ENCODE measurements around the gene KIF7.

The KIF7 gene

DNA sequence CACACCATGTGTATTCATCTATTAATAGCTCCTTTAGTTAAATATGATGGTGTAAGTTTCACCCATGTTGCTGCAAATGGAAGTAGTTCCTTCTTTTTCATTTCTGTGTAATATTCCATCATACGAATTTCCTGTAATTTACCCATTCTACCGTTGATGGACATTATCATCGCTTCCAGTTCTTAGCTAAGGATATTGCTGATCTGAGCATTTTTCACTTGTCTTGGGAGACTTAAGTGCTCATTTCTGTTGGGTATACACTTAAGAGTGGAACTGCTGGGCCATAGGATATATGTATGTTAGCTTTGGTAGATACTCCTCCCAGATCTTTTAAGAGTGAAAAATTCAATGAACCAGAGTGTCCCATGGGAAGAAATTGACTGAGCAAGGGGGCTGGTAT is 12.9 kb upstream of the KIF7 start:
- no peak for DNase-seq

DNA sequence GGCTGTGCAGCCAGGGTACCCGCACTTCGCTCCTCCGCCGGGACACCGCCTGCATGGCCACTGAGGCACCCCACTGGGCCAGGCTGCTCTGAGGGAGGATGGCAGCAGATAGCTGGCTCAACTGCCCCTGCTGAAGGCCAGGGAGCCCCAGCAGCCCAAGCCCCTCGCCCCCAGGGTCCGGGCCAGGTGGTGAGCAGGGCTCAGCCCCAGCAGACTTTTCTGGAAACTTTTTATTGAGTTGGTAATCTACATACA is 12.4 kb upstream of the KIF7 start:
- no peak for DNase-seq

DNA sequence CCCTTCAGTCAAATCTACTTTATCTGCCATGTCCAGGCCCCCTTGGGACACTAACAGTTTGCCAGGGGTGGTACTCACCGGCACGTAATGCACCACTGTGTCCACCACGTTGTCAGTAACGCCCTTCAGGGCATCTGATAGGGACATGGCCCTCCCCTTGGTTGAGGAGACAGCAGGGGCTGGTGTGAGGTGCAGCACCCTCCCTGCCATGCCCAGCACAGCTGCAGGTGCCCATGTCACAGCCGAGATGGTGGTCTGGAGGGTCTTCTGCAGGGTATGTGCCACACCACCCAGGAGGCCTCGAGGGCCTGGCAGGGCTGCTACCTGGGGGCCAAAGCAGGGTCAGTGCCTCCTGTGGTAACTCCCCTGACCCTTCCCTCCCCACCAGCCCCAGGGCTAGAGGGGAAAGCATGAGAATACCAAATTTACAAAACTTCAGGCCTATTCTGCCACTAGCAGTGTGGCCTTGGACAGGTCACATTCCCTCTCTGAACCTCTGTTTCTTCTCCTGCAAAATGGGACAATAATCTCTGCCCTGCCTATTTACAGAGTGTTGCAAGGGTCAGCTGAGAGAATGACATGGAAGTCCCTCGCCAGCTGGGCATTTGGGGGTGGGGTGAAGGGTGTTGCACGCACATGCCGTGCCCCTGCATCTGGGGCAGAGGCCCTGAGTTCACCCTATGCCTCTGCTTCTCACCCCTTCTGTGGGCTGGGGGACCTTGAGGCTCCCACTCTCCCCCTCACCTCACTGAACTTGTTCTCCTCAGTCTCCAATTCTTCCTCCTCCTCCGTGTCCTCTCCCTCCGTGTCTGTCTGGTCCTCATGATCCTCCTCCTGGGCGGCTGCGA is 11.8 kb upstream of the KIF7 start:
- DNase-seq, result no peak

DNA sequence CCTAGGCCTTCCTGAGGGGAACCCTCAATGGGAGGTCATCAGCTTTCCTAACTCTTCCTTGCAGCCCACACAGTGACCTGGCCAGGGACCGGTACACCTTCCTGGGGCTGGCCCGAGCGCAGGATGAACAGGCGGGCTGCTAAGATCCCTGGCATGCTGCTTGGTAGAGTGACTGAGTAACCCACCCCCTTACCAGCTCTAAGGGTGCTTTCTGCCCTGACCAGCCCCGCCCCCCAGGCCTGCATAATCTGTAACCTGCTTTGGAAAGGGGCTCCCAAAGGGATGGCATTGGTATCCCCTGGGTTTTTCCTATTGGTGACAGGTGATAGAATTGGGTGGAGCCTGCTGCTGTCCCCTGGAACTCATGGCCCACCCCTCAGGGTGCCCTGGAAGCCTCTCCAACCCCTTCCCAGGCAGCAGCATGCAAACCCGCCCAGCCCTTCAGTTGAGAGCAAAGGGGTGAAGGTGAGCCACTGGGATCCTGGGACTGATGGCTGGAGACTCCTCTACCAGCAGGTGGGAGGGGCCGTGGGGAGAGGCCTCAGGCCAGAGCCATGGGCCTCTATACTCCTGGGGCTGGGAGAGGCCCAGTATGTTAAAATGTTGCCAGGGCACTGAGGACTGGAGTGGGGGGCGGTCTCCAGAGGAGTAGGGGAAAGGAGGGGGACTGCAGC is 11.1 kb upstream of the KIF7 start:
- no peak for DNase-seq

DNA sequence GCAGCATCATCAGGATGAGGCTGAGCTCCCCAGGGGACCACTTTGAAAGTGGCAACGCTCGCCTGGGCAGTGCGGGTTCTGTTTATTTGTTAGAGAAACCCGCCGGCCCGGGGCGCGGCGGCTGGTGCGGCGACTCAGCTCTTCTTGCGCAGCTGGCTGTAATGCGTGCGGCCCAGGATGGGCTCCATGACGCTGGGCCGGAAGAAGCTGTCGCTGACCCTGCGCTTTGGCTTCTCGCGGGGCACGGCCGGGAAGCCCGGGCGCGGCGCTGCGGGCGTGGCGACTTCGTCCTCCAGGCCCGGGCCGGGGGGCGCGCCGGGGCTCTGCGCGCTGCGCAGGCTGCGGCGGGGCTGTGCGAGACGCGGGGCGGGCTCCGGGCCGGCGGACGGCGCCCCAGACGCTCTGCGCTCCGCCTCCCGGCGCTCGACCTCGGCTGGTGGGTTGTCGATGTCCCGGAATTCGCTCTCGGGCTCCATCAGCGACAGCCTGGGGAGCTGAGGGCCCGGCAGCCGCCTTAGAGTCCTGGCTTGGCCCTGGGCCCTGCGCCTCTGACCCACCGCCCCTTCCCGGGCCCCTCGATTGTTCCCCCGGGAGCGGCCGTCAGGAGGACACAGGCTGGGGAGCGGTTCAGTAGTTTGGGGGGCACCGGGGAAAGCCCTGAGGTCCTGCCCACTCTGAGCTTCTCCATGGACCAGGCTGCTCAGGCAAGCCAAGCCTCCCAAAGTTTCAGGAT is 10.3 kb upstream of the KIF7 start:
- no peak for DNase-seq

DNA sequence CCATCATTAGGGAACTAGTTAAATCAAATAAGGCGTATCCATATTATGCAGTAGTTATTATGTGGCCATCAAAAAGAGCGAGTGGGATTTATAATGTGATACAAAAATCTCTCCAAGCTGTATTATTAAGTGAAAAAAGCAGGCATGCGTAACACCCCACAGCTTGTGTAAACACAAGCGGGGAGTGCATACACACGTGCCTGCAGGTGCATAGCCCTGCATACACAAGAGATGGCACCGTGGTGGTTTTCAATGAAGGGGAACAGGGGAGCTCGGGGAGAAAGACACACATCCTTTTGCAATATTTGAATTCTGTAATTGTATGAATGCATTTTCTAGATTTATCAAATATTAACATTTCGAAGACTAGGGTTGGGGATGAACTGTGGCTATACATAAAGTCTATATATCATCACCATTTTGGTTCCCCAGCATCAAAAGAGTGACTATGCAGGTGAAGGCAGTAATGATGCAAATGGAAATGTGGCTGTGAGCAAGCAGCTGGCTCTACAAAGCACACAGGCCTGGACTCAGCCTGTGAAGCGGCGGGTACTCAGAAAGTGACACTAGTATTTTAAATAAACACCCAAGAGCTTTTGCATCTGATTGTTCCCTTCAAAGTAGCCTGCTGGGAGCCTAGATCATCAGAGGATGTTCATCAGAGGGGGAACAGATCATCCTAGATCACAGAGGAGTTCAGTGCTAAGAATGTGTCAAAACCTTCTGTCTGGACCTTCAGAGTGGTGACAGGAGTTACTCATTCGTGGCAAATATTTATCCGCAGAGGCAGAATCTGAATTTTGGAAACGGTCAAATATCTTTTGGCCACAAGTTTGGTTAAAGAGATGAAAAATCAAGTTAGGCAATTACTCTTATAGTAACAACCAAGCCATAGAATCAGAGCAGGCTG is 9.4 kb upstream of the KIF7 start:
- DNase-seq, result no peak

DNA sequence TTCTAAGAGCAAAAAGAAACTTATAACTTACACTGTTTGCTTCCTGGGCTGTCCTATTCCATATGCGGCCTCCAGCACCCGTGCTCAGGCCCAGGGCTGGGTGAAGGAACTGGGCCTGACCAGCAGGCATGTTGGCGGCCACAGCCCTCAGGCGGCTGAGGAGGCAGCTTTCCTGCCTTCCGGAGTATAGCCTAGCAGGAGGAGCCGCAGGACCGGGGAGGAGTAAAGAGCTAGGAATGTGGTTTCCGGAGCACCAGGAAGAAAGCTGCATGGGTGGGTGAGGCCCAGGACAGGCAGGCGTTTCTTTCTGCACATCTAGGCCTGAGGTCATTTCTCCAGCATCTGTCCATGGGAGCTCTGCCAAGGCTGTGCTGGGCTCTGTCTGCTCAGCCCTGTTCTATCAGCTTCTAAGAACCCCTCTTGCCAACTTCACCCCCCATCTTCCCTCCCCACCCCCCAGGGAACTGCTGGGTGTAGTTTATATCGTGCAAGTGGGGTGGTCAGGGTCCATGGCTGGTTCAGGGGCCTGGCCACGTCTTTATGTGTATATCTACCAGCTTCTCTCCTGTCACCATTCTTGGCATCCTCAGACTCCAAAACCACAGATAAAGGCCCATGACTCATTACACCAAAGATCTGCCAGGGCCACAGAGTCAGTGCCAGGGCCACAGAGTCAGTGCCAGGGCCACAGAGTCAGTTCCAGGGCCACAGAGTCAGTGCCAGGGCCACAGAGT is 7.8 kb upstream of the KIF7 start:
- DNase-seq, result no peak

DNA sequence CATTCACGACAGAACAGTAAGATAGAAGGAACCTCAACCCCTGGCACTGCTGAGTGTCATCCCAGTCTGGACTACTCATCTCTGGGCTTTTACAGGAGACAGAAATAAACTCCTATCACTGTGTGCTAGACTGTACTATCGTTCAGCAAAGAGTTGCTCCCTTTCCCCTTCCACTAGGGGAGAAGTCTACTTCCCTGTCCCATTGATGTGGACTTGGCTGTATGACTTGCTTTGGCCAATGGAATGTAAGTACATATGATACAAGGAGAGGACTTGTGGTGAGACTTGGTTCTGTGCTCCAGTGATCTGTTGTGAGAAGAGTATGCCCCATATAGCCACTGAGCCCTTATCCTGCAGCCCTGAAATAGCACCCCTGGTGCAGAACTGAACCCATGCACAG is 5.3 kb upstream of the KIF7 start:
- DNase-seq, result no peak

DNA sequence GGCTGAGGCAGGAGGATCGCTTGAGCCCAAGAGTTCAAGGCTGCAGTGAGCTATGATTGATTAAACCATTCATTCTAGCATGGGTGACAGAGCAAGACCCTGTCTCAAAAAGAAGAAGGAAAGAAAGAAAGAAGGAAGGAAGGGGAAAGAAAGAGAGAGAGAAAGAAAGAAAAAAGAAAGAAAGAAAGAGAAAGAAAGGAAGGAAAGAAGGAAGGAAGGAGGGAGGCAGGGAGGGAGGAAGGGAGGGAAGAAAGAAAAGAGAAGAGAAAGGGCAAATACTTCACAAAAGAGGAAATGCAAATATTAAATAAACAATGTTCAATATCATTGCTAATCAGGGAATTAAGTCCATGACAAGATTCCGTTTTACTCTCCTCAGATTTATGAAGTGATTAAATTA is 4.0 kb upstream of the KIF7 start:
- DNase-seq, result no peak

DNA sequence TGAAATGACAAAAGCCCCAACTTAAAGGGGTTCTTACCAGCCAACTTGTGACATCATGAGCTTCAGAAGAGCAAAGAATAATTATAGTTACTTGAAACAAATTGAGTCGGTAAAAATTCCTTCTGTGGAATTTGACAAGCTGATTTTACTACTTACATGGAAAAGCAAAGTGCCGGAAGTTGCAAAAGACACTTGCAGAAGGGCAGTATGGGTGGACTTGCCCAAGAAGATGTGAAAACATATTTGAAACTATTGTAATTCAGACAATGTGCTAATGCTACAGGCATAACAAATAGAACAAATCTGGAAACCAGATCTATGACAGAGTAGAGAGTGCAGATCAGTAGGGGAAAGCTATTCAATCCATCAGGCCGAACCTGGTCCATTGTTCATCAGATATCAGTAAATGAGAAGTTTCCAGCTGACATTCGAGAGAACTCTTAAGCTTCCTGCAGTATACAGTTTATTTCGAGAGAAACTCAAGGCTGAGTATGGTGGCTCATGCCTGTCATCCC is 2.5 kb upstream of the KIF7 start:
- DNase-seq, result no peak

DNA sequence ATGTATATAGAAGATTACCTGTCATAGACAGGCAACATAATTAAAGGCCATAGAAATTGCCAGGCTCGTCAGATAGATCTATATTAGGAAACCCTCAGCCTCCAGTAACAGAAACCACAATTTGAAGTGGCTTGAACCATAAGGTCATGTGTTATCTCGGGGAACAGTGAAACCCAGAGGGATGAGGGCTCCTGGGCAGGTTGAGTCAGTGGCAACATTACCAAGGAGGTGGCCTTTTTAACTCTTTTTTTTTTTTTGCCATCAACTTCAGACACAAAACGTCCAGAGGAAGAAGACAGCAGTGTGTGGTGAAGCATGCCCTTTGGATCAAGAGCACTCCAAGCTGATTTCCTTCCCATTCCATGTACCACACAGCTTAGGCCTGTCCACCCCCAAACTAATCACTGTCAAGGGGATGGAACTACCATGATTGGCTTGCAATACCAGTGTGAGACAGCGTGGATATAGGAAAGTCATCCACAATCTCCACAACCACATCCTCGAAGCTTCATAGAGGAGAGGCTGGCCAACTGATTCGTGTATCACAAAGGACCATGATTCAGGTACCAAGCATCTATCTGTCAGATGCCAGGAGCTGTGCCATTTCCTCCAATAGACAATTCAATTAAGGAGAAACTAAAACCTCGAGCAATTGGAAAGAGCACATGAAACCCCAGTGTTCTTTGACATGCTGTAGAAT is 999 bp upstream of the KIF7 start:
- DNase-seq, result no peak

DNA sequence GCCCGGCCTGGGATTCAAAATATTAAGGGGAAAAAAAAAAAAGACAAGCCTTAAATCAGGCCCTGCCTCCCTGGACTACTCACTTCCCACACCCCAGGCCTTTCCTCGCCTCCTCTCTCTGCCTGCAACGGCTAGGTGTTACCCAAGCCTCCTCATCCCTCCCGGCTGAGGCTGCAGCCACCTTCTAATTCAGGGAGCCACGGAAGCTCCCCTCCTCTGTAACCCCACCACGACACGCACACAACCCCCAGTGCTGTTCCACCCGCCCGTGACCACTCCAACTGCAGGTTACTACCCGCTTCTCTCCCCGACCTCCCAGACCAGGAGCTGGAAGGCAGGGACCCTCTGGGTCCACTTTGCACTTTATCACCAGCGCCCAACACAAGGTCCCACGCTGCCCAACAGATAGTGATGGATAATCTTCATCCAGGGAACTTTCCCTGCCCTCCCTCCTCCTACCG is 936 bp downstream of the KIF7 start:
- DNase-seq, result no peak

DNA sequence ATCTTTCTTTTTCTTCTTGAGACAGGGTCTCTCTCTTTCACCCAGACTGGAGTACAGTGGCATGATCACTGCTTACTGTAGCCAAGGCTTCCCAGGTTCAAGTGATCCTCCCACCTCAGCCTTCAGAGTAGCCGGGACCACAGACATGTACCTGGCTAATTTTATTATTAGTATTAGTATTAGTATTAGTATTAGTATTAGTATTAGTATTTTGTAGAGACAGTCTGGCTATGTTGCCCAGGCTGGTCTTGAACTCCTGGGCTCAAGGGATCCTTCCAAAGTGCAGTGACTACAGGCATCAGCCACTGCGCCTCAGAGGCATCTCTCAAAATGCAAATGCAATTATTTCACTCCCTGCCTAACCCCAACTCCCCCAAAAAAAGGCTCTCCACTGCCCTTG is 1.7 kb downstream of the KIF7 start:
- DNase-seq, result no peak

DNA sequence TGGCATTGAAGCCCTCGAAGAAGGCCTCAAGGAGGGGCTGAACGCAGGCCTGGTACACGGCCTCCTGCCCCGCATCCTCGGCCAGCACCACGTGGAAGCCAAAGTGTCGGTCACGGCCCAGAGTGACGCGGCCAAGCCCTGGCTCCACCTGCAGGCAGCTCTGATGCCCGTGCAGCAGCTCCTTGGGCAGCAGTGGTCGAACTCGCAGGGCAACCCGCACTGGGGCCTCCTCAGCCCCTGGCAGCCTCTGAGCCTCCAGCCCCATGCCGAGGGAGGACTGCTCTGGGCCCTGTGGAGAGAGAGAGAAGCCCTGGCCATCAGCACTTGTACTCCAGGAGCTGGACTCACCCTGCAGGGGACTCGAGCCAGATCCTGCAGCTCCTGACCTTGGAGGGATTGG is 2.6 kb downstream of the KIF7 start:
- no peak for DNase-seq

DNA sequence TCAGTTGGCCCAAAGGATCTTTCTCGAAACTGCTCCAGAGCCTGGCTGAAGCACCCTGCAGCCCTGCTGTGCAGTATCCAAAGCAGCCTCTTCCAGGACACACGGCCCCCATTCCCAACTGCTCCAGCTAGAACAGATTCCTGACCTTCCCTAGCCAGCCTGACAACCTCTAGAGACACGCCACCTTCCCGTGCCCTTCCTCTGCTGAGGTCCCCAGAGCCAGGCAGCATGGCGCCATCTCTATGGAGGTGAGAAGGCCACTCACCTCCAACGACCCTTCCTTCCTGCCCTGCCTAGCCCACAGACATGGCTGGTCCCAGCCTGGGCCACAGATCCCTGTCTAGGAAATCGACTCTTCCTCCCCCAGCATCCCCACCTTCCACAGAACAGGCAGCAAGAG is 3.1 kb downstream of the KIF7 start:
- no peak for DNase-seq

DNA sequence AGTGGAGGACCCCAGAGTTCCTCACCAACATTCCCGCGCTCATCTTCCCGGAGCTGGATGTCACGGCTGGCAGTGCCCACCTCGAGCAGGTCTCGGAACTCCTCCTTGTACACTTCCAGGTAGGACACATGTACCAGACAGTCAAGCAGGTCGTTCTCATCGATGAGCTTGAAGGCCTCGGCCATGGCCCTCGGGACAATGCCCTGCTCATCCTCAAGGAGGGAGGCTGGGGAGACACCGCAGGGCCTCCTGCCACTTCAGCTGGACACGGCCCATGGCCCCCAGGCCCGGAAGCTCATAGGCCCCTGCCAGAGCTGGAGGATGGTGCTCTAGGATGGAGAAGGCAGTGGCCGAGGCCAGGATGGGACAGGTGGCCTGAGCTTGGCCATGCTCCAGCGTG is 5.6 kb downstream of the KIF7 start:
- no peak for DNase-seq

DNA sequence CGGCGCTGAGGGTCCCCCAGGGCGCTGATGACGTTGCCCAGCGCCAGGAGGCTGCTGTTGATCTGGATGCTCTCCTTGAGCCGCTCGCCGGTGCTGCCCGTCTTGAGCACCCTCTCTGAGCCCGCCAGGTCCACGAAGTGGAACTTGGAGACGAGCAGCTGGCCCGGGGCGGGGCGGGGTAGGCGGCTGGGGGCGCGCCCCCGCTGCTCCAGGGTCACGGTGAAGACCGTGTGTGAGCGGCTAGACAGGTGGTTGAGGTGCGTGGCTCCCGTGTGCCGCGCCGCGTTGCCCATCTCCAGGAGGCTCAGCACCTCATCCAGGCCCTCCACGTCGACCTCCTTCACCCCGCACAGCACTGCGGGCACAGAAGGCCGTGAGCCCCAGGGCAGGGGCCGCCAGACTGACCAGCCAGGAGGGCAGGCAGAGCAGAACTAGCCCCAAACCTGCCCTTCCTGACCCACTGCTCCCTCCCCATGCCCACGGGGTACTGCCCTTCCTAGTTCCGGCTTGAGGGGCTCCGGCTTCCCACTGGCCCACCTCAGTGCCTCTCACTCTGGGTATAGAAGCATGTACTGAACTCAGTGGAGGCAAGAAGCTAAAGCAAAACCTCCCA is 6.1 kb downstream of the KIF7 start:
- DNase-seq, result no peak

DNA sequence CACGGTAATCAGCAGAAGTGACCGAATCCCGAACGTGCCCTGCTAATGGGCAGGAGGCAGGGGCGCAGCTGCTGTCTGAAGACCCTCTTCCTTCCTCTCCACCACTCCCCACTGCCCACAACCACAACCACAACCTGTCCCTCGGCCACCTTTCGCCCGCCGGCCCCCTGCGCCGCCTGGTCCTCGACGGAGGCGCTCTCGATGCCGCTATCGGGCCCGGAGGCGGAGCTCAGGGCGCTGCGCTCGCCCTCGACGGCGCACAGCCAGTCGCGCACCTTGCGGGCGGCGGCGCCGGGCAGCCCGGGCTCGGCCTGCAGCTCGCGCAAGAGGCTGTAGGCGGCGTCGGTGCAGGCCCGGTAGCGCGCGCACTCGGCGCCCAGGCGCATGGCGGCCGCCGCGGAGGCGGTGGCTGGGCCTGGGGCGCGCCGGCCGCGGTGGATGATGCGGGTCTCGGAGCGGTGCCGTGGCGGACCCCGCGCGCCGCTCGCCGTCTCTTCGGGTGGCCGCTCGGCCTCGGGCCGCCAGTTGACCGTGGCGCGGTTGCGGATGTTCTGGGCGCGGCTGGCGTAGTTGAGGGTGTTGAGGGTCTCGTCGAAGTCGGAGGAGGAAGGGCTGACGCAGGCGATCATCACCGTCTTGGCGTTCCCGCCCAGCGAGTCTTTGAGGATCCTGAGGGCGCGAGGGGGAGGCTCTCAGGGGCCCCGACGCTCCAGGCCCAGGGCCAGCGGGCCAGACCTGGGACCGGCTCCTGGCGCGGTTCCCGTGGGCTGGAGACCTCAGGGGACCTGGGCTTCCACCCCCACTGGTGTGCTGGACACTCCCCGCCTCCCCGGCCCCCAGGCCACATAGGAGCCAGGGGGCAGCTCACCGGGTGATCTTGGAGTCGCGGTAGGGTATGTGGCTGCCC is 6.9 kb downstream of the KIF7 start:
- DNase-seq, result no peak

DNA sequence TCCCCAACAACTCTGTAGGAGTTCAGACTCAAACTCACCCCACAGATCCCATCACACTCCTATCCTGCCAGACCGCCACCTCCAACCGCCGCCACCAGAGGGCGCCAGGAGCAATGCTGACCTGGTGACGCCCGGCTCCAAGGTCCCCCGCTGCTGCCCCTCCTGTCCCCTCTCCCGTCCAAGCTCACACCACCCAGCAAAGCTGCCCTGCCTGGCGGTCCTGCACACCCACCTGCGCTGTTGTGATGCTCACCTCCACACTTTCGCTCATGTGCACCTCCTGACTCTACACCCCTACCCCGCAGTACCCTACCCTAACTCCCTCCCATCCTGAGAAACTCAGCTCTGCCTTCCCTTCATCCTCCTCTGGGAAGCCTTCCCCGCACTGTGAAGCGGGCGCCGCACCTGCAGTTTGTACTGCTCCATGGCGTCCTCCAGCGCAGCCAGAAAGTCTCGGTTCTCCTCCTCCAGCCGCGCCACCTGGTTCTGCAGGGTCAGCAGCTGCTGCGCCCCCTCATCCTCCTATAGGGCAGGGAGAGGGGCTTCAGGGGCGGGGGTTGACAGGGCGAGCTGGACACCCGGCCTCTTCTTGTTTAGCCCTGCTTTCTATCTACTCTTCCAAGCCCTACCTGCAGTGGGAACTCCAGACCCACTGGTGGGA is 7.9 kb downstream of the KIF7 start:
- peak; percentile 60 for DNase-seq
